ENCODE data around the gene APP.
A peak's percentile ranks its signal among the peaks of the same experiment; 100 is the strongest.

Gene APP

GRCh38 chr21:26107429-26107828 is 63.1 kb downstream of the APP start:
- no peak for TF ChIP-seq CTCF (IDR thresholded peaks at IDR 0.05; ENCODE audit: insufficient read depth, missing control alignments)
- DNase-seq (ENCODE audit: insufficient read length, low spot score), result no peak
- no peak for FAIRE-seq

- TF ChIP-seq CTCF (IDR thresholded peaks at IDR 0.05; ENCODE audit: insufficient read depth, missing control alignments), result no peak
- no peak for FAIRE-seq
Measured at GRCh38 chr21:26106562-26106961, 64.0 kb downstream of the APP start.

GRCh38 chr21:26105819-26106218 is 64.8 kb downstream of the APP start:
- DNase-seq (ENCODE audit: insufficient read length, low spot score) (no peak), FAIRE-seq (no peak)
- no peak for TF ChIP-seq CTCF (IDR thresholded peaks at IDR 0.05; ENCODE audit: insufficient read depth, missing control alignments)

More at GRCh38 chr21:26106562-26106961, 64.0 kb downstream of the APP start:
- DNase-seq (ENCODE audit: insufficient read length, low spot score), result no peak

- no peak for TF ChIP-seq CTCF (IDR thresholded peaks at IDR 0.05; ENCODE audit: insufficient read depth, missing control alignments)
- no peak for DNase-seq (ENCODE audit: insufficient read length, low spot score)
- peak; percentile 60 for FAIRE-seq
Measured at GRCh38 chr21:26100573-26100972, 70.0 kb downstream of the APP start.

- FAIRE-seq (no peak), DNase-seq (ENCODE audit: insufficient read length, low spot score) (no peak)
- no peak for TF ChIP-seq CTCF (IDR thresholded peaks at IDR 0.05; ENCODE audit: insufficient read depth, missing control alignments)
Measured at GRCh38 chr21:26099610-26100219, 70.9 kb downstream of the APP start.

GRCh38 chr21:26098772-26099397 is 71.7 kb downstream of the APP start:
- no peak for TF ChIP-seq CTCF (IDR thresholded peaks at IDR 0.05; ENCODE audit: insufficient read depth, missing control alignments)
- no peak for DNase-seq (ENCODE audit: insufficient read length, low spot score)
- FAIRE-seq, result no peak

GRCh38 chr21:26097475-26097874 is 73.1 kb downstream of the APP start:
- DNase-seq (ENCODE audit: insufficient read length, low spot score) (peak; percentile 41), FAIRE-seq (peak; percentile 85)
- TF ChIP-seq CTCF (IDR thresholded peaks at IDR 0.05; ENCODE audit: insufficient read depth, missing control alignments), result no peak

Data from D721Med (cell line).